ENCODE measurements around the gene HINT3. TPM values are rescaled to one million over a fixed set of nuclear protein-coding genes. Genes with fewer than 3 reads are reported as not detected.
"Not testable (repeated sequence)": the region's sequence is repeated elsewhere in the genome, so short reads cannot be mapped to it uniquely, and the experiment has no call there.

HINT3 gene
- total and polyA plus RNA-seq, 2 experiments from 2014 or later = 1.8 to 8.0 TPM

DNA sequence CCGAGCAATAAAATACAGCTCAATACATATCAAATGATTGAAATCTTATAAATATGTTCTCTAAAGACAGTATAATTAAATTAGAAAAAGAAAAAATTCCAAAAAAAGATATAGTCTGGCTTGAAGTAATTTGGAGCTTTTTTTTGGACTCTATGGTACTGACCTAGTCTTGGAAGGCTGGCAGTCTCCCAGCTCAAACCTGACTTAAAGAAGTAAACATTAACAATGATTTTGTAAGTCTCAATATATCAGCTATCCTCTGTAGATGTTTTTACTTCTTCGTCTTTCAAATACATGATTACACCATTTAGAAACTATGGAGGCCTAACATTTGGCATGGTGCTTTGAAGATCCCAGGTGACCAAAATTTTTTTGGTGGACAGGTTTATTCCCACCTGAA lies 14.2 kb downstream of the HINT3 start:
- H3K4me3 ChIP-seq = no peak overlapping the region
- no peaks in the 10 kb centered on the region for H3K36me3 ChIP-seq (ENCODE audit: insufficient read depth)
- Mint-ChIP-seq H3K27ac (no peak overlapping the region), H3K36me3 (ENCODE audit: low read depth) (peaks cover 3% of the 10 kb centered on the region; the same call in 1 of the 3 replicates), H3K4me3 (no peak overlapping the region), H3K27me3 (ENCODE audit: insufficient read depth, low read depth, poor library complexity) (no peaks in the 10 kb centered on the region), H3K9me3 (no peaks in the 10 kb centered on the region), H3K4me1 (no peaks in the 10 kb centered on the region)
- DNase-seq (ENCODE audit: low spot score) (no peak), ATAC-seq (no peak)
- H3K27ac ChIP-seq (ENCODE audit: low read depth) = no peak overlapping the region
- H3F3A ChIP-seq (replicated peaks; ENCODE audit: low read depth) = no peaks in the 10 kb centered on the region
- H3K9me2 ChIP-seq (ENCODE audit: insufficient read depth) = no peaks in the 10 kb centered on the region
- H2AFZ ChIP-seq = no peak overlapping the region
- TF ChIP-seq EZH2 (IDR thresholded peaks at IDR 0.05; ENCODE audit: low read depth, unreplicated experiment) (no peak), EZH2phosphoT487 (IDR thresholded peaks at IDR 0.05; ENCODE audit: unreplicated experiment) (no peak), STAT1 (IDR thresholded peaks at IDR 0.05; ENCODE audit: unreplicated experiment) (no peak), POLR2AphosphoS5 (IDR thresholded peaks at IDR 0.05; ENCODE audit: low read depth) (no peak), JUNB (IDR thresholded peaks at IDR 0.05; ENCODE audit: unreplicated experiment) (no peak), ZNF114 (CRISPR knock-in tag; IDR thresholded peaks at IDR 0.05) (no peak), CREB1 (CRISPR knock-in tag; IDR thresholded peaks at IDR 0.05; ENCODE audit: low read depth) (no peak), ZNF331 (CRISPR knock-in tag; IDR thresholded peaks at IDR 0.05; ENCODE audit: low read depth) (no peak)
- TF ChIP-seq, protein P1, sequence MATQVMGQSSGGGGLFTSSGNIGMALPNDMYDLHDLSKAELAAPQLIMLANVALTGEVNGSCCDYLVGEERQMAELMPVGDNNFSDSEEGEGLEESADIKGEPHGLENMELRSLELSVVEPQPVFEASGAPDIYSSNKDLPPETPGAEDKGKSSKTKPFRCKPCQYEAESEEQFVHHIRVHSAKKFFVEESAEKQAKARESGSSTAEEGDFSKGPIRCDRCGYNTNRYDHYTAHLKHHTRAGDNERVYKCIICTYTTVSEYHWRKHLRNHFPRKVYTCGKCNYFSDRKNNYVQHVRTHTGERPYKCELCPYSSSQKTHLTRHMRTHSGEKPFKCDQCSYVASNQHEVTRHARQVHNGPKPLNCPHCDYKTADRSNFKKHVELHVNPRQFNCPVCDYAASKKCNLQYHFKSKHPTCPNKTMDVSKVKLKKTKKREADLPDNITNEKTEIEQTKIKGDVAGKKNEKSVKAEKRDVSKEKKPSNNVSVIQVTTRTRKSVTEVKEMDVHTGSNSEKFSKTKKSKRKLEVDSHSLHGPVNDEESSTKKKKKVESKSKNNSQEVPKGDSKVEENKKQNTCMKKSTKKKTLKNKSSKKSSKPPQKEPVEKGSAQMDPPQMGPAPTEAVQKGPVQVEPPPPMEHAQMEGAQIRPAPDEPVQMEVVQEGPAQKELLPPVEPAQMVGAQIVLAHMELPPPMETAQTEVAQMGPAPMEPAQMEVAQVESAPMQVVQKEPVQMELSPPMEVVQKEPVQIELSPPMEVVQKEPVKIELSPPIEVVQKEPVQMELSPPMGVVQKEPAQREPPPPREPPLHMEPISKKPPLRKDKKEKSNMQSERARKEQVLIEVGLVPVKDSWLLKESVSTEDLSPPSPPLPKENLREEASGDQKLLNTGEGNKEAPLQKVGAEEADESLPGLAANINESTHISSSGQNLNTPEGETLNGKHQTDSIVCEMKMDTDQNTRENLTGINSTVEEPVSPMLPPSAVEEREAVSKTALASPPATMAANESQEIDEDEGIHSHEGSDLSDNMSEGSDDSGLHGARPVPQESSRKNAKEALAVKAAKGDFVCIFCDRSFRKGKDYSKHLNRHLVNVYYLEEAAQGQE (IDR thresholded peaks at IDR 0.05; ENCODE audit: unreplicated experiment) = no peak
- TF ChIP-seq, protein P2, sequence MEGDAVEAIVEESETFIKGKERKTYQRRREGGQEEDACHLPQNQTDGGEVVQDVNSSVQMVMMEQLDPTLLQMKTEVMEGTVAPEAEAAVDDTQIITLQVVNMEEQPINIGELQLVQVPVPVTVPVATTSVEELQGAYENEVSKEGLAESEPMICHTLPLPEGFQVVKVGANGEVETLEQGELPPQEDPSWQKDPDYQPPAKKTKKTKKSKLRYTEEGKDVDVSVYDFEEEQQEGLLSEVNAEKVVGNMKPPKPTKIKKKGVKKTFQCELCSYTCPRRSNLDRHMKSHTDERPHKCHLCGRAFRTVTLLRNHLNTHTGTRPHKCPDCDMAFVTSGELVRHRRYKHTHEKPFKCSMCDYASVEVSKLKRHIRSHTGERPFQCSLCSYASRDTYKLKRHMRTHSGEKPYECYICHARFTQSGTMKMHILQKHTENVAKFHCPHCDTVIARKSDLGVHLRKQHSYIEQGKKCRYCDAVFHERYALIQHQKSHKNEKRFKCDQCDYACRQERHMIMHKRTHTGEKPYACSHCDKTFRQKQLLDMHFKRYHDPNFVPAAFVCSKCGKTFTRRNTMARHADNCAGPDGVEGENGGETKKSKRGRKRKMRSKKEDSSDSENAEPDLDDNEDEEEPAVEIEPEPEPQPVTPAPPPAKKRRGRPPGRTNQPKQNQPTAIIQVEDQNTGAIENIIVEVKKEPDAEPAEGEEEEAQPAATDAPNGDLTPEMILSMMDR (conservative IDR thresholded peaks at IDR 0.05; ENCODE audit: low read depth in 2 of 2) = no peak
- TF ChIP-seq, protein P3, sequence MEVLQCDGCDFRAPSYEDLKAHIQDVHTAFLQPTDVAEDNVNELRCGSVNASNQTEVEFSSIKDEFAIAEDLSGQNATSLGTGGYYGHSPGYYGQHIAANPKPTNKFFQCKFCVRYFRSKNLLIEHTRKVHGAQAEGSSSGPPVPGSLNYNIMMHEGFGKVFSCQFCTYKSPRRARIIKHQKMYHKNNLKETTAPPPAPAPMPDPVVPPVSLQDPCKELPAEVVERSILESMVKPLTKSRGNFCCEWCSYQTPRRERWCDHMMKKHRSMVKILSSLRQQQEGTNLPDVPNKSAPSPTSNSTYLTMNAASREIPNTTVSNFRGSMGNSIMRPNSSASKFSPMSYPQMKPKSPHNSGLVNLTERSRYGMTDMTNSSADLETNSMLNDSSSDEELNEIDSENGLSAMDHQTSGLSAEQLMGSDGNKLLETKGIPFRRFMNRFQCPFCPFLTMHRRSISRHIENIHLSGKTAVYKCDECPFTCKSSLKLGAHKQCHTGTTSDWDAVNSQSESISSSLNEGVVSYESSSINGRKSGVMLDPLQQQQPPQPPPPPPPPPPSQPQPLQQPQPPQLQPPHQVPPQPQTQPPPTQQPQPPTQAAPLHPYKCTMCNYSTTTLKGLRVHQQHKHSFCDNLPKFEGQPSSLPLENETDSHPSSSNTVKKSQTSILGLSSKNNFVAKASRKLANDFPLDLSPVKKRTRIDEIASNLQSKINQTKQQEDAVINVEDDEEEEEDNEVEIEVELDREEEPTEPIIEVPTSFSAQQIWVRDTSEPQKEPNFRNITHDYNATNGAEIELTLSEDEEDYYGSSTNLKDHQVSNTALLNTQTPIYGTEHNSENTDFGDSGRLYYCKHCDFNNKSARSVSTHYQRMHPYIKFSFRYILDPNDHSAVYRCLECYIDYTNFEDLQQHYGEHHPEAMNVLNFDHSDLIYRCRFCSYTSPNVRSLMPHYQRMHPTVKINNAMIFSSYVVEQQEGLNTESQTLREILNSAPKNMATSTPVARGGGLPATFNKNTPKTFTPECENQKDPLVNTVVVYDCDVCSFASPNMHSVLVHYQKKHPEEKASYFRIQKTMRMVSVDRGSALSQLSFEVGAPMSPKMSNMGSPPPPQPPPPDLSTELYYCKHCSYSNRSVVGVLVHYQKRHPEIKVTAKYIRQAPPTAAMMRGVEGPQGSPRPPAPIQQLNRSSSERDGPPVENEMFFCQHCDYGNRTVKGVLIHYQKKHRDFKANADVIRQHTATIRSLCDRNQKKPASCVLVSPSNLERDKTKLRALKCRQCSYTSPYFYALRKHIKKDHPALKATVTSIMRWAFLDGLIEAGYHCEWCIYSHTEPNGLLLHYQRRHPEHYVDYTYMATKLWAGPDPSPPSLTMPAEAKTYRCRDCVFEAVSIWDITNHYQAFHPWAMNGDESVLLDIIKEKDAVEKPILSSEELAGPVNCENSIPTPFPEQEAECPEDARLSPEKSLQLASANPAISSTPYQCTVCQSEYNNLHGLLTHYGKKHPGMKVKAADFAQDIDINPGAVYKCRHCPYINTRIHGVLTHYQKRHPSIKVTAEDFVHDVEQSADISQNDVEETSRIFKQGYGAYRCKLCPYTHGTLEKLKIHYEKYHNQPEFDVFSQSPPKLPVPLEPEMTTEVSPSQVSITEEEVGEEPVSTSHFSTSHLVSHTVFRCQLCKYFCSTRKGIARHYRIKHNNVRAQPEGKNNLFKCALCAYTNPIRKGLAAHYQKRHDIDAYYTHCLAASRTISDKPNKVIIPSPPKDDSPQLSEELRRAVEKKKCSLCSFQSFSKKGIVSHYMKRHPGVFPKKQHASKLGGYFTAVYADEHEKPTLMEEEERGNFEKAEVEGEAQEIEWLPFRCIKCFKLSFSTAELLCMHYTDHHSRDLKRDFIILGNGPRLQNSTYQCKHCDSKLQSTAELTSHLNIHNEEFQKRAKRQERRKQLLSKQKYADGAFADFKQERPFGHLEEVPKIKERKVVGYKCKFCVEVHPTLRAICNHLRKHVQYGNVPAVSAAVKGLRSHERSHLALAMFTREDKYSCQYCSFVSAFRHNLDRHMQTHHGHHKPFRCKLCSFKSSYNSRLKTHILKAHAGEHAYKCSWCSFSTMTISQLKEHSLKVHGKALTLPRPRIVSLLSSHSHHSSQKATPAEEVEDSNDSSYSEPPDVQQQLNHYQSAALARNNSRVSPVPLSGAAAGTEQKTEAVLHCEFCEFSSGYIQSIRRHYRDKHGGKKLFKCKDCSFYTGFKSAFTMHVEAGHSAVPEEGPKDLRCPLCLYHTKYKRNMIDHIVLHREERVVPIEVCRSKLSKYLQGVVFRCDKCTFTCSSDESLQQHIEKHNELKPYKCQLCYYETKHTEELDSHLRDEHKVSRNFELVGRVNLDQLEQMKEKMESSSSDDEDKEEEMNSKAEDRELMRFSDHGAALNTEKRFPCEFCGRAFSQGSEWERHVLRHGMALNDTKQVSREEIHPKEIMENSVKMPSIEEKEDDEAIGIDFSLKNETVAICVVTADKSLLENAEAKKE (CRISPR knock-in tag; IDR thresholded peaks at IDR 0.05) = no peak
- H3K4me2 ChIP-seq = no peak overlapping the region
- no peaks in the 10 kb centered on the region for H3K4me1 ChIP-seq (ENCODE audit: insufficient read depth)
- H3K79me2 ChIP-seq (replicated peaks; ENCODE audit: insufficient read depth) = no peaks in the 10 kb centered on the region
- H4K20me1 ChIP-seq (replicated peaks; ENCODE audit: insufficient read depth) = no peaks in the 10 kb centered on the region
- H3K27me3 ChIP-seq (ENCODE audit: insufficient read depth) = no peaks in the 10 kb centered on the region

DNA sequence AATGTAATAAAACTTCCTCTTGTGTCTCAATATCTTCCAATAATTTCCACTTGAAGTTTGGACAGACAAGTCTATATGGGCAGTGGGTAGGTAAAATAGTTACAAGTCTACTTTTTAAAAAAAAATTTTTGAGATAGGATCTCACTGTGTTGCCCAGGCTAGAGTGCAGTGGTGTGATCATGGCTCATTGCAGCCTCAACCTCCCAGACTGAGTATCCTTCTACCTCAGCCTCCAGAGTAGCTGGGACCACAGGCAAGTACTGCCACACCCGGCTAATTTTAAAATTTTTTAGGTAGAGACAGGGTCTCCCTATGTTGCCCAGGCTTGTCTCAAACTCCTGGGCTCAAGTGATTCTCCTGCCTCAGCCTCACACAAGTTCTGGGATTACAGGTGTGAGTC lies 15.9 kb downstream of the HINT3 start:
- H3K4me3 Mint-ChIP-seq; H3K9me3 Mint-ChIP-seq; H3K4me1 ChIP-seq (ENCODE audit: insufficient read depth); H3K27ac ChIP-seq (ENCODE audit: low read depth); H3K9me2 ChIP-seq (ENCODE audit: insufficient read depth); H3K36me3 Mint-ChIP-seq (ENCODE audit: low read depth); H3K4me2 ChIP-seq; H3K4me1 Mint-ChIP-seq; H3K4me3 ChIP-seq; H3K27me3 Mint-ChIP-seq (ENCODE audit: insufficient read depth, low read depth, poor library complexity); ATAC-seq; H3K27ac Mint-ChIP-seq; H2AFZ ChIP-seq; DNase-seq (ENCODE audit: low spot score); H4K20me1 ChIP-seq (replicated peaks; ENCODE audit: insufficient read depth); H3K36me3 ChIP-seq (ENCODE audit: insufficient read depth); H3K27me3 ChIP-seq (ENCODE audit: insufficient read depth); H3K79me2 ChIP-seq (replicated peaks; ENCODE audit: insufficient read depth); H3F3A ChIP-seq (replicated peaks; ENCODE audit: low read depth): not testable (repeated sequence)

Measured in GM23338 (cell line).